ENCODE data around the gene MFSD11. TPM values are rescaled to one million over a fixed set of nuclear protein-coding genes. Genes with fewer than 3 reads are reported as not detected.

The MFSD11 gene
- total and polyA plus RNA-seq, 2 of the 8 experiments (the other 6 are each of a cell fraction or from before 2014, with no cell fraction given), result 17.7 to 19.8 TPM

- TF ChIP-seq CHD7 (IDR thresholded peaks at IDR 0.05; ENCODE audit: insufficient replicate concordance, low read length), result no peak
- TF ChIP-seq KDM5A (IDR thresholded peaks at IDR 0.05; ENCODE audit: low read length), result no peak
- TF ChIP-seq ASH2L (IDR thresholded peaks at IDR 0.05; ENCODE audit: low read length), result no peak
- TF ChIP-seq SIN3A (conservative IDR thresholded peaks at IDR 0.05 in 1 of 2, IDR thresholded peaks at IDR 0.05 in 1 of 2; ENCODE audit: low read depth in 1 of 2, low read length in 2 of 2), result no peak
- TF ChIP-seq FOSL1 (IDR thresholded peaks at IDR 0.05; ENCODE audit: insufficient read depth, low read depth, low read length), result no peak
- TF ChIP-seq BRCA1 (IDR thresholded peaks at IDR 0.05; ENCODE audit: low read depth, low read length), result no peak
- TF ChIP-seq RXRA (IDR thresholded peaks at IDR 0.05; ENCODE audit: insufficient read depth, low read depth, low read length), result no peak
Measured at GRCh38 chr17:76706817-76707216, 31.1 kb upstream of the MFSD11 start (continued).
